DND-41 (cell line): ENCODE results near the gene CDKN2D.

Source experiments
- ATAC-seq: fragments of 200-7000 bp; cut with Tn5 transposase; 3 replicates; pipeline ENCODE4 v1.9.1; 2021; ENCODE audit warnings: low read depth; ENCODE audit not compliant: insufficient read depth
- DNase-seq: peaks from one replicate; pipeline ENCODE4 v3.0.0-alpha.2; 2020
- H2AFZ ChIP-seq: 2 replicates; pipeline ENCODE4 v1.6.0; 2012; ENCODE audit warnings: low read depth, low read length
- H3K27ac ChIP-seq: 2 replicates; pipeline ENCODE4 v1.5.1; 2012; ENCODE audit warnings: low read length, inconsistent platforms
- H3K27me3 ChIP-seq: fragments of 200-600 bp; sonication (generic); 2 replicates; pipeline ENCODE4 v1.6.0; 2012; ENCODE audit warnings: low read length, mild to moderate bottlenecking, inconsistent platforms; ENCODE audit not compliant: insufficient read depth, poor library complexity
- H3K36me3 ChIP-seq: 2 replicates; pipeline ENCODE4 v1.5.1; 2012; ENCODE audit warnings: low read length, inconsistent platforms; ENCODE audit not compliant: insufficient read depth
- H3K4me1 ChIP-seq: 2 replicates; pipeline ENCODE4 v1.5.1; 2012; ENCODE audit warnings: mild to moderate bottlenecking, low read length; ENCODE audit not compliant: insufficient read depth
- H3K4me2 ChIP-seq: 2 replicates; pipeline ENCODE4 v1.6.0; 2012; ENCODE audit warnings: mild to moderate bottlenecking, moderate library complexity, low read length, inconsistent platforms; ENCODE audit not compliant: insufficient read depth
- H3K4me3 ChIP-seq, 2 experiments: fragments of 200-600 bp in 1 of 2; shearing (Covaris generic) in 1 of 2; 2 replicates each; pipeline ENCODE4 v1.5.1; 2012 to 2016; ENCODE audit warnings: inconsistent platforms in 2 of 2, low read length in 2 of 2, mild to moderate bottlenecking in 2 of 2, low read depth in 1 of 2, moderate library complexity in 1 of 2
- H3K79me2 ChIP-seq: 2 replicates; pipeline ENCODE4 v1.6.0; 2012; ENCODE audit warnings: low read length, inconsistent platforms; ENCODE audit not compliant: insufficient read depth
- H3K9ac ChIP-seq: 2 replicates; pipeline ENCODE4 v1.6.0; 2012; ENCODE audit warnings: low read depth, mild to moderate bottlenecking, inconsistent platforms, low read length, moderate library complexity
- H3K9me3 ChIP-seq: 2 replicates; pipeline ENCODE4 v1.5.1; 2012; ENCODE audit warnings: low read length, moderate library complexity, mild to moderate bottlenecking, inconsistent platforms; ENCODE audit not compliant: insufficient read depth, severe bottlenecking
- H4K20me1 ChIP-seq: 2 replicates; pipeline ENCODE4 v1.6.0; 2012; ENCODE audit warnings: low read length; ENCODE audit not compliant: insufficient read depth
- CTCF ChIP-seq: IDR thresholded peaks from 2 replicates; pipeline ENCODE4 v1.5.1; 2012; ENCODE audit warnings: borderline replicate concordance, low read length, moderate library complexity, mild to moderate bottlenecking; ENCODE audit not compliant: poor library complexity, severe bottlenecking; ENCODE audit errors: extremely low read depth
- EZH2 ChIP-seq: IDR thresholded peaks from 3 replicates; pipeline ENCODE4 v1.6.1; 2012; ENCODE audit warnings: borderline replicate concordance, low read depth, mild to moderate bottlenecking, moderate library complexity, low read length, inconsistent platforms; ENCODE audit not compliant: severe bottlenecking

The CDKN2D gene

GRCh38 chr19:10550336-10550735, 18.4 kb downstream of the CDKN2D start:
- H3K36me3 ChIP-seq = peaks cover 73% of the 10 kb centered on the region

GRCh38 chr19:10549733-10550132, 19.0 kb downstream of the CDKN2D start:
- TF ChIP-seq CTCF (no peak), EZH2 (no peak)
- ATAC-seq (no peak), DNase-seq (no peak)
- H3K36me3 ChIP-seq = peaks cover 71% of the 10 kb centered on the region
- H3K9ac ChIP-seq = no peak overlapping the region
- H3K79me2 ChIP-seq = peaks cover 52% of the 10 kb centered on the region
- no peak overlapping the region for H3K4me2 ChIP-seq
- no peaks in the 10 kb centered on the region for H3K27me3 ChIP-seq
- no peaks in the 10 kb centered on the region for H3K9me3 ChIP-seq
- H2AFZ ChIP-seq = no peak overlapping the region
- no peak overlapping the region for H3K27ac ChIP-seq
- H3K4me3 ChIP-seq = no peak overlapping the region
- H4K20me1 ChIP-seq = peaks cover 14% of the 10 kb centered on the region
- peaks cover 58% of the 10 kb centered on the region for H3K4me1 ChIP-seq

More at GRCh38 chr19:10550336-10550735, 18.4 kb downstream of the CDKN2D start:
- DNase-seq (no peak), ATAC-seq (no peak)
- no peak overlapping the region for H3K27ac ChIP-seq
- no peak overlapping the region for H2AFZ ChIP-seq
- TF ChIP-seq EZH2 (no peak), CTCF (no peak)
- H3K9ac ChIP-seq = no peak overlapping the region
- H3K4me2 ChIP-seq = no peak overlapping the region
- no peak overlapping the region for H3K4me3 ChIP-seq
- H3K4me1 ChIP-seq = peaks cover 58% of the 10 kb centered on the region
- H3K27me3 ChIP-seq = no peaks in the 10 kb centered on the region
- H4K20me1 ChIP-seq = peaks cover 10% of the 10 kb centered on the region
- H3K9me3 ChIP-seq = no peaks in the 10 kb centered on the region
- peaks cover 46% of the 10 kb centered on the region for H3K79me2 ChIP-seq

GRCh38 chr19:10548746-10549276, 20.0 kb downstream of the CDKN2D start:
- Histone ChIP-seq H3K9ac (no peak overlapping the region), H4K20me1 (peaks cover 18% of the 10 kb centered on the region), H3K4me2 (no peak overlapping the region), H3K79me2 (peaks cover 61% of the 10 kb centered on the region), H3K4me3 (no peak overlapping the region), H2AFZ (no peak overlapping the region), H3K27ac (no peak overlapping the region), H3K27me3 (no peaks in the 10 kb centered on the region), H3K9me3 (no peaks in the 10 kb centered on the region), H3K36me3 (peaks cover 70% of the 10 kb centered on the region), H3K4me1 (peaks cover 55% of the 10 kb centered on the region)
- ATAC-seq (no peak), DNase-seq (no peak)
- TF ChIP-seq EZH2 (no peak), CTCF (no peak)
